Tibial nerve (tissue), 4 donors: Measurements from ENCODE around the gene MYO1G. TPM values are rescaled to one million over a fixed set of nuclear protein-coding genes. Genes with fewer than 3 reads are reported as not detected.

Source experiments
- DNase-seq, 2 donors: peaks; one replicate each; pipeline ENCODE4 v3.0.0-alpha.2; 2019; ENCODE audit warnings: low spot score in 2 of 2
- H3K27ac ChIP-seq, 4 donors: fragments of 200-600 bp; sonication (generic) in 3 of 4; one replicate each; pipeline ENCODE4 v1.5.1; 2017 to 2019; ENCODE audit warnings: mild to moderate bottlenecking in 1 of 4
- H3K27me3 ChIP-seq, 2 donors: fragments of 200-600 bp; sonication (generic) in 1 of 2; one replicate each; pipeline versions ENCODE4 v1.5.1 to v1.6.0; 2017 to 2019
- H3K36me3 ChIP-seq, 3 donors: fragments of 200-600 bp; sonication (generic); one replicate each; pipeline ENCODE4 v1.5.1; 2018 to 2019
- H3K4me1 ChIP-seq, 4 donors: fragments of 200-600 bp; sonication (generic) in 3 of 4; one replicate each; pipeline ENCODE4 v1.5.1; 2017 to 2019
- H3K4me3 ChIP-seq, 4 donors: fragments of 200-600 bp; sonication (generic) in 3 of 4; one replicate each; pipeline ENCODE4 v1.5.1; 2017 to 2019; ENCODE audit warnings: mild to moderate bottlenecking in 1 of 4, moderate library complexity in 1 of 4
- H3K9me3 ChIP-seq, 4 donors: fragments of 200-600 bp; sonication (generic) in 3 of 4; one replicate each; pipeline ENCODE4 v1.5.1; 2017 to 2019
- CTCF ChIP-seq, 5 experiments: fragments of 200-600 bp in 3 of 5; fragments of 450-650 bp in 2 of 5; sonication (generic) in 3 of 5; IDR thresholded peaks; one replicate each; pipeline ENCODE4 v1.5.1; 2016 to 2019; ENCODE audit warnings: antibody characterized with exemption in 5 of 5, mild to moderate bottlenecking in 3 of 5, moderate library complexity in 2 of 5
- EP300 ChIP-seq, 2 donors: sonication (generic); formaldehyde crosslinking; IDR thresholded peaks; one replicate each; pipeline ENCODE4 v1.6.1; 2017; ENCODE audit warnings: antibody characterized with exemption in 2 of 2, mild to moderate bottlenecking in 1 of 2
- POLR2A ChIP-seq, 2 donors: fragments of 450-650 bp; IDR thresholded peaks; one replicate each; pipeline ENCODE4 v1.6.1; 2017; ENCODE audit warnings: antibody characterized with exemption in 2 of 2, mild to moderate bottlenecking in 2 of 2, moderate library complexity in 2 of 2
- WGBS, 2 donors: methylation state at CpG; one replicate each; pipeline ENCODE4 v1.1.5; 2018; 5-methylcytosine and 5-hydroxymethylcytosine counted together
- total RNA-seq, 4 donors: library from RNA; depleted of rRNA; stranded (reverse); fragments of >200 nt; gene quantifications; one replicate each; pipeline ENCODE4 v1.1.0, GENCODE V29; 2016

The MYO1G gene
- total RNA-seq, result 10 to 100 TPM in 1 of 4 donors, 1 to 10 TPM in 2, under 1 TPM in 1; 0.84 to 10.5 (median 3.3) TPM

- Histone ChIP-seq H3K36me3 (peaks cover 0 to 71% (median 0%) of the 10 kb centered on the region in 3 donors), H3K9me3 (no peaks in the 10 kb centered on the region), H3K27me3 (no peaks in the 10 kb centered on the region), H3K4me3 (peak within 1 kb of the TSS in 2 of 4 donors; percentile 9 to 31), H3K27ac (peak within 1 kb of the TSS; percentile 36 to 85 (median 75)), H3K4me1 (peaks cover 0 to 49% (median 35%) of the 10 kb centered on the region in 4 donors)
- TF ChIP-seq POLR2A (IDR thresholded peaks at IDR 0.05), result no peak
- TF ChIP-seq CTCF (IDR thresholded peaks at IDR 0.05), result no peak
- no peak for TF ChIP-seq EP300 (IDR thresholded peaks at IDR 0.05)
- WGBS, 2 donors, result 70 to 72% methylated on average over 20 to 24 of the region's 24 CpGs
- DNase-seq, result no peak
These were observed at the start of gene MYO1G for GRCh38 chr7:44978511-44979366. MYO1G (minus strand) TSS chr7:44979015; CDS start chr7:44978961, 54 bp downstream.

GRCh38 chr7:45028138-45028919, 49.5 kb upstream of the MYO1G start:
- DNase-seq, result no peak
- peaks cover 0 to 39% (median 0%) of the 10 kb centered on the region in 3 donors for H3K36me3 ChIP-seq
- H3K4me3 ChIP-seq, result peak overlapping the region in 2 of 4 donors; percentile 29 to 33
- no peaks in the 10 kb centered on the region for H3K27me3 ChIP-seq
- TF ChIP-seq CTCF (IDR thresholded peaks at IDR 0.05), result no peak
- TF ChIP-seq EP300 (IDR thresholded peaks at IDR 0.05), result no peak
- no peak for TF ChIP-seq POLR2A (IDR thresholded peaks at IDR 0.05)
- 83 to 86% methylated on average over 17 of the region's 17 CpGs for WGBS, 2 donors
- peaks cover 0 to 6% (median 1%) of the 10 kb centered on the region in 4 donors for H3K9me3 ChIP-seq
- peaks cover 0 to 8% (median 4%) of the 10 kb centered on the region in 4 donors for H3K4me1 ChIP-seq
- H3K27ac ChIP-seq, result peak overlapping the region in 1 of 4 donors; percentile 63

- peak overlapping the region in 2 of 4 donors; percentile 29 to 33 for H3K4me3 ChIP-seq
- peaks cover 0 to 6% (median 1%) of the 10 kb centered on the region in 4 donors for H3K9me3 ChIP-seq
- no peaks in the 10 kb centered on the region for H3K27me3 ChIP-seq
- H3K27ac ChIP-seq, result peak overlapping the region in 1 of 4 donors; percentile 63
- 86% methylated on average over 4 of the region's 4 CpGs for WGBS, 2 donors
- peaks cover 0 to 39% (median 0%) of the 10 kb centered on the region in 3 donors for H3K36me3 ChIP-seq
- TF ChIP-seq CTCF (IDR thresholded peaks at IDR 0.05) (no peak), POLR2A (IDR thresholded peaks at IDR 0.05) (no peak), EP300 (IDR thresholded peaks at IDR 0.05) (no peak)
- H3K4me1 ChIP-seq, result peaks cover 0 to 8% (median 2%) of the 10 kb centered on the region in 4 donors
- no peak for DNase-seq
These were observed 48.9 kb upstream of the MYO1G start for GRCh38 chr7:45027774-45028114.

GRCh38 chr7:45026984-45027773, 48.4 kb upstream of the MYO1G start:
- peak overlapping the region in 2 of 4 donors; percentile 29 to 33 for H3K4me3 ChIP-seq
- H3K4me1 ChIP-seq, result peaks cover 0 to 4% (median 0%) of the 10 kb centered on the region in 4 donors
- peak overlapping the region in 2 of 4 donors; percentile 16 to 63 for H3K27ac ChIP-seq
- peaks cover 0 to 39% (median 0%) of the 10 kb centered on the region in 3 donors for H3K36me3 ChIP-seq
- peaks cover 0 to 6% (median 1%) of the 10 kb centered on the region in 4 donors for H3K9me3 ChIP-seq
- WGBS, 2 donors, result 78 to 84% methylated on average over 10 of the region's 10 CpGs
- DNase-seq, result no peak
- TF ChIP-seq POLR2A (IDR thresholded peaks at IDR 0.05) (no peak), EP300 (IDR thresholded peaks at IDR 0.05) (no peak), CTCF (IDR thresholded peaks at IDR 0.05) (no peak)
- H3K27me3 ChIP-seq, result no peaks in the 10 kb centered on the region
